T-helper 1 cell (primary cell): ENCODE results near the gene EIF4G3.
A peak's percentile ranks its signal among the peaks of the same experiment; 100 is the strongest.
"Not testable (repeated sequence)": the region's sequence is repeated elsewhere in the genome, so short reads cannot be mapped to it uniquely, and the experiment has no call there.

Experiments
- DNase-seq, 5 donors: peaks; one replicate each; pipeline ENCODE4 v3.0.0-alpha.2; 2012 to 2020

Gene EIF4G3

DNA sequence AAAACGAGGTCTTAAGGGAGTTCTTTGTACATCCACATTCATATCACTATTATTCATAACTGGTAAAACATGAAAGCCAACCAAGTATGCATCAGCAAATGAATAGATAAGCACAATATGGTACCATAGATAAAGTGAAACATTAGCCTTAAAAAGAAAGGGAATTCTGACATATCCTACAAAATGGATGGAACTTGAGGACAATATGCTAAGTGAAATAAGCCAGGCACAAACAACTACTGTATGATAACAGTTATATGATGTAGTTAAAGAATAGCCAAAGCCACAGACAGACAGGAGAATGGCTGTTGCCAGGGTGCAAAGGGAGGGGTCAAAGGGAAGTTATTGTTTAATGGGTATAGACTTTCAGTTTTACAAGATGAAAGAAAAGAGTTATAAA lies 148.9 kb downstream of the EIF4G3 start:
- DNase-seq = no peak

DNA sequence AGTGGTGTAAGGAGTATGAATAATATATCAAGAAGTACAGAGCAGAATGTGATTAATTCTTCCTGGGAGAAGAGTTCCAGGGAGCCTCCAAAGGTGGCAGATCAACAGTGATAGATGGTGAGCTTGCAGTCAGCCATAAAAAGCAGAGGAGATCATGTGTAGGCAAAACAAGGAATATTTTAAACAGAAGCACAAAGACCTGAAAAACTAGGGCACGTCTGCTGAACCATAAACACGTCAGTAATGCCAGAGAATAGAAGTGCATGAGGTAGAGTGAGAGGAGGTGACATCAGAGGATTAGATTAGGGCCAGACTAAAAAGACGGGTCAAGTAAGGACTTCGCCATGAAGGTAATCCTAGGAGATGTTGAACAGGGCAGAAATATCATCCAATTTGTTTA lies 151.8 kb downstream of the EIF4G3 start:
- no peak for DNase-seq

DNA sequence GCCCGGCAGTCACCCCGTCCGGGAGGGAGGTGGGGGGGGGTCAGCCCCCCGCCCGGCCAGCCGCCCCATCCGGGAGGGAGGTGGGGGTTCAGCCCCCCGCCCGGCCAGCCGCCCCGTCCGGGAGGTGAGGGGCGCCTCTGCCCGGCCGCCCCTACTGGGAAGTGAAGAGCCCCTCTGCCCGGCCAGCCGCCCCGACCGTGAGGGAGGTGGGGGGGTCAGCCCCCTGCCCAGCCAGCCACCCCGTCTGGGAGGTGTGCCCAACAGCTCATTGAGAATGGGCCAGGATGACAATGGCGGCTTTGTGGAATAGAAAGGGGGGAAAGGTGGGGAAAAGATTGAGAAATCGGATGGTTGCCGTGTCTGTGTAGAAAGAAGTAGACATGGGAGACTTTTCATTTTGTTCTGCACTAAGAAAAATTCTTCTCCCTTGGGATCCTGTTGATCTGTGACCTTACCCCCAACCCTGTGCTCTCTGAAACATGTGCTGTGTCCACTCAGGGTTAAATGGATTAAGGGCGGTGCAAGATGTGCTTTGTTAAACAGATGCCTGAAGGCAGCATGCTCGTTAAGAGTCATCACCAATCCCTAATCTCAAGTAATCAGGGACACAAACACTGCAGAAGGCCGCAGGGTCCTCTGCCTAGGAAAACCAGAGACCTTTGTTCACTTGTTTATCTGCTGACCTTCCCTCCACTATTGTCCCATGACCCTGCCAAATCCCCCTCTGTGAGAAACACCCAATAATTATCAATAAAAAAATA lies 152.4 kb downstream of the EIF4G3 start:
- not testable (repeated sequence) for DNase-seq

DNA sequence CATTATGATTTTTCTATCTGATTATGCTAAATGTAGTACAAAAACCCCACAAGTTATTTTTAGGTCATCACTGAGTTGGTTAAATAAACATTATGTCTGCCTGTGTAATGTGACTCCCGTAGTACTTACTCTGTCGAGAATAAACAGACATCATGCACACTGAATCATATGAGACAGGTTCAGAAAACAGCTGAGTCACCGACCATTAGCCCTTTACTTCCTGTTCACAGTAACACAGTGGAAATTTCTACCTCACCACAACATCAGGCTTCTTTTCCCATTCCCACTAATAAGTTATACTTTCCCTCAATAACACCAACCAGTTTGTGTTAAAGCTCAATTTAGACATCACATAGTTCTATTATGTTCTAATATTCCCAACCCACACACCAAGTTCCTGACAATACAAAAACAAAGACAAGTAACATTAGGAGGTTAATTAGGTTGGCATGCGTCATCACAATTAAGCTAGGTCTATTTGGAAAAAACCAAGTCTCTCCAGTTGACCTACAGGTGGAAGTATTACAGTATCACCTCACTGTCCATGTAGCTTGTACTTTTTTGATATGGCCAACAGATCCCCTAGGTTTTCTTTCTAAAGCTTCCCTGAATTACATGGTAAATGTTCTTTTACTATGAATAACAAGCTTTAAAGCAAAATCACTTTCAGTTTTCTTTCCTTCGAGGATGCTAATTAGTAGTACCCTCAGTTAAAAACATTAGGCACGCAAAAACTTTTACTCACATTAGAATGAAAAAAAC lies 154.2 kb downstream of the EIF4G3 start:
- DNase-seq = peak in 2 of 5 donors; percentile 8 to 80

DNA sequence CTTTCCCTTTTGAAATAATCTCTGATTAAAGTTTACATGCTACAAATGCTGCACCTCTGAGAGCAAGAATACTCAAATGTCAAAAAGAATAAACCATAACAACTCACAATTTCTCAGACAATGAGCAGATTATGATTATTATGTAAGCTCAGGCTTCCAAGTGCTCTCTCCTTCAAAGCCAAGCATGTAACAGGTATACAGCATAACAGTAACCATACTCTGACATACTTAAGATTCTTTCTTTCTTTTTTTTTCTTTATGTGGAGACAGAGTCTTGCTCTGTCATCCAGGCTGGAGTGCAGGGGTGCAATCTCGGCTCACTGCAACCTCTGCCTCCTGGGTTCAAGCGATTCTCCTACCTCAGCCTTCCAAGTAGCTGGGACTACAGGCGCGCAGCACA lies 155.4 kb downstream of the EIF4G3 start:
- DNase-seq = no peak

DNA sequence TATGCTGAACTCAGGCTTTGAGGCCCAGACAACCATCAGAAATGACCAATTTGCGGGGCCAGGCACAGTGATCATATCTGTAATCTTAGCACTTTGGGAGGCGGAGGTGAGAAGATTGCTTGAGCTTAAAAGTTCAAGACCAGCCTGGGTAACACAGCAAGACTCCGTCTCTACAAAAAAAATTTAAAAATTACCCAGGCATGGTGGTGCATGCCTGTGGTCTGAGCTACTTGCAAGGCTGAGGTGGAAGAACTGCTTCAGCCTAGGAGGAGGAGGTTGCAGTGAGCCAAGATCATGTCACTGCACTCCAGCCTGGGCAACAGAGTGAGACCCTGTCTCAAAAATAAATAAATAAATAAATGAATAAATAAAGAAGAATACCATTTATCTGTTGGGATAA lies 156.5 kb downstream of the EIF4G3 start:
- DNase-seq = no peak

DNA sequence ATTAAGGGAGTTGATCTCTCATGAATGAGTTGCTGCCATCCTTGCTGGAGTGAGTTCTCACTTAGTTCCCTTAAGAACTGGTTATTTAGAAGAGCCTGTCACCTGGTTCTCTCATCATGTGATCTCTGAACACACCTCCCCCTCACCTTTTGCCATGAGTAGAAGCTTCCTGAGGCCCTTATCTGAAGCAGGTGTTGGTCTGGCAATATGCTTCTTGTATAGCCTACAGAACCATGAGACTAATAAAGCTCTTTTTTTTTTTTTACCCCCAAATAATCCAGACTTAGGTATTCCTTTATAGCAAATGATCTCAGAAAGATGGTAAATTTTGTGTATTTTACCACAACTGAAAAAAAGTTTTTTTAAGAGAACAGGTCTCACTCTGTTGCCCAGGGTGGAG lies 158.0 kb downstream of the EIF4G3 start:
- DNase-seq = no peak

DNA sequence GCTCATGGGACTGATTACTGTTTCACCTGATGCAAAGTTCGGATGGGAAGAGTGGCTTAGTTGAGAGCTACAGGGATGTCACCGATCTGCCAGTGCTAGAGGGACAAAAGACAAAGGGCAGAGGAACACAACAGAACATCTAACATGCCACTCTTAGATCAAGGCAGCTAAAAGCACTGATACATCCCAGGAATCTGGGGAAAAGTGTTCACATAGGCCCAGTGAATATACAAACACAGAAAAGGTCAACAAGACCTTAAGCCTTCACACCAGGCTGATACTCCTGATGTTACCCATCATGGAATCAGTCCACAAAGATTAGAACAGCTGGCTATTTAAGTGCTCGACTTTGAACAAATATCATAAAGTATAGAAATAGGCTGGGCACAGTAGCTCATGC lies 163.2 kb downstream of the EIF4G3 start:
- DNase-seq = no peak

DNA sequence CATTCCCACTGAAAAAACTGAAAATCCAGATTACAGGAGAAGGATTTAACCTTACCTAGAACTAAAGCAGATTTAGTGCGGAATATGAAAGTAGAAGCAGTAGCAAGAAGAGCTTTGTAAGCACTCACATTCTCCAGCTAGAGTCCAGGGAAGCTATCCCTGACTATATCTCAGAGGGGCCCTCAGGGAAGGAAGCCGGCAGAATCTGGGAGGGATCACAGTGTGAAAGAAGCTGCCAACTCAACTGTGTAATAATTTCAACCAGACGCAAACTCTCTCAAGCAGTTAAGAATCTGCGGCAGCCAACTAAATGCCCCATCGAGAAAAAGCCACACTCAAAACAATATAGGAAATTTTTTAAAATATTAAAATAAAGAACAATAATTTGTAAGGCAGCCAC lies 163.8 kb downstream of the EIF4G3 start:
- DNase-seq = no peak

DNA sequence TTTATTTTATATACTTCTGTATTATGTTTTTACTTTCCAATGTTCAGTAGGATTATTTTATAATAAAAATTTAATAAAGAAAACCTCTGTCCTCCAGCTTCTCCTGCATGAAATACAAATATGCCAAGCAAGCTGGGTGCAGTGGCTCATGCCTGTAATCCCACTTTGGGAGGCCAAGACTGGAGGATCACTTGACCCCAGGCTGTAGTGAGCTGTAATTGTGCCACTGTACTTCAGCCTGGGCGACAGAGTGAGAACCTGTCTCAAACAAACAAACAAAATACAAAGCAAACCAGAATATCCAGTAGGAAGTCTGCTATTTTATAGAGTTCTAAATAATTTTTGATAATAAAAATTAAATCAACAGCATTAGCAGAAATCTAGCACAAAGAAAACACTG lies 168.8 kb downstream of the EIF4G3 start:
- no peak for DNase-seq

DNA sequence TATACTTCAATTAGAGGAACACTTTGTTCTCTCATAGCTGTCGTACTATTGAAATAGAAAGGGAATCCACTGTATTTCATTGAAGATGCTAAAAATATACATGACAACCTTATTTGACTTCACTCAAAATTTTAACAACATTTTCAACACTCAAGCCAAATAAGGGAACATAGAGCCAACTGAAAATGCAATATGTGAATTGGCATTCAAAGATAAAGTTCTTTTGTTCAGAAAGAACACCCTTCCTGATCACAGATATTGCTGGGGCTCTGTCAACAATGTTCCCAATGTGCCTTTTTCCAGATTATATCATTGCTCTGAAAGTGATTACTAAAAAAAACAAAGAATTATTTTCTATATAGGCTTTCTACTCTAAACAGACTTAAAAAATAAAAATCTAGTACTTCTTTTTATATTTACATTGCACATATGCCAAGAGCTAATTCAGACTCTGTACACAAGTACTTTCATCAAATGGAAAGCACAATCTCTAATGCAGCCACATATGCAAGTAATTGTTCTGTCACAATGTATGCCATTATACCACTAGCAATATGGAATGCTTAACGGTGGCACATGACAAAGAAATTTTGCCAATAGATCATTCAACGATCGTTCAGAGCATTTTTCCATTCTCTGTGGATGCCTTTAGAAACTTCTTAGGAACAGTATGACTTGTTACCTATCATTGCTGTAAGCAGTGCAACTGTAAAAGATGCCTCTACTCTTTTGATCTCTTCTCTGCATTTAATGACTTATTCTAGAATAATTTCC lies 171.0 kb downstream of the EIF4G3 start:
- DNase-seq = no peak

DNA sequence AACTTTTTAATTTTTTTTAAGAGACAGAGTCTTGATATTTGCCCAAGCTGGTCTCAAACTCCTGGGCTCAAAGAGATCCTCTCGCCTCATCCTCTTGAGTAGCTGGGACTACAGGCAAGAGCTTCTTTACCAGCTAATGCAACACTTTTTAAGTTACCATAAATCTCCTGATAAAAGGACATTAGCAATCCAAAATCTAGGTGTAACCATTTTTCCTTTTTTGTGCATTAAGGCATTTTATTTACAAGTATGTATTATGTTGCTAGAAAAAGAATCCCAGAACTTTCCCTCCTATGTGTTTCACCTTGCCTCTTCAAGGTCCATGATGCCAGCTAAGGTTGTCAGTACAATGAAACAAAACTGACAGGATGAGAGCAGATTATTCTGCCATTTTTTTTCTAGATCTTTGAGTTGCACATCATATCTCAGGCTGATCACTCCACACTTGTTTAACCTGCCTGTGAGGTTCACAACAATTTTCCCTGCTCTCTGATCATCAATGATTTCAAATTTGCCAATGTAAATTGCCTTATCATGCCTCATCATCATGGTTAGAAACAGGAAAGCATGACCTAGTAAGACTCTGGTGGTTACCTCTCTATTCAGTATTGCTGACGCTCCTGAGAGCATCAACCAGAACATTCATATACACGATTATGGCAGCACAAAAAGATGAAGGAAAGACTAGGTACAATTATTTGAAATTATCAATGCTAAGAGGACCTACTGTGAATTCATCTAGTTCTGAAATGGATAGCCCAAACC lies 173.2 kb downstream of the EIF4G3 start:
- DNase-seq = no peak

DNA sequence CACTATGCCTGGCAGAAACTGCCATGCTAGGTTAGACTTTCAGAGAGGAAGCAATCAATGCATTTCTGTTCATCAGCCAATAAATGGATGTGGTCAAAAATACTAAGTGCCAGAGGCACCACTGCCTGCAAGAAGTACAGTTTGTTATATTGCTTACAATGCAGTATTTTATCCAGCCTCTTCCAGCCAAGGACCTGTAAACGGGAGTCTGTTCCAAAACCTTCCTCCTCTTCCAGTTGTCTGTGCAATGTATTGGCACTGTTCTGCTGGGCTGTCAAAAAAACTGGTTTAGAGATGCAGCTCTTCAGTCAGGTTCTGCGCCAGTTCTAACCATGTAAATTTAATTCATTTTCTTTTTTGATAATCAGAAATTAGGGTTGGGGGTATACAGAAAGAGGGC lies 175.7 kb downstream of the EIF4G3 start:
- no peak for DNase-seq

DNA sequence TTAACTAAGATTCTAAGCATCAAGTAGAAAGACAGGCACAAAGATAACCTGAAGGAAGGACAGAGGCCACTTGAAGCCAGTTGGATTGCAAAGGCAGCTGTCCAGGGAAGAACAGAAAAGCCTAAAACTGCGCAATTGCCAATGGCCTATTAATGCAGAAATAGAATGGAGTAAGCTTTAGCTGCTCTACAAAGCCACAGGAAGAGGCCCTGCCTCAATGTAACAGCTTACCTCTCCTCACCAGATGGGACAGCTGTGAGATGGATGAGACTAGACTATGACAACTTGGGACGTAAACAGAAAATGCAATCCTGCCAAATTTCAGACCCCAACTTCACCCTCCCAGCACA lies 176.5 kb downstream of the EIF4G3 start:
- DNase-seq = no peak

DNA sequence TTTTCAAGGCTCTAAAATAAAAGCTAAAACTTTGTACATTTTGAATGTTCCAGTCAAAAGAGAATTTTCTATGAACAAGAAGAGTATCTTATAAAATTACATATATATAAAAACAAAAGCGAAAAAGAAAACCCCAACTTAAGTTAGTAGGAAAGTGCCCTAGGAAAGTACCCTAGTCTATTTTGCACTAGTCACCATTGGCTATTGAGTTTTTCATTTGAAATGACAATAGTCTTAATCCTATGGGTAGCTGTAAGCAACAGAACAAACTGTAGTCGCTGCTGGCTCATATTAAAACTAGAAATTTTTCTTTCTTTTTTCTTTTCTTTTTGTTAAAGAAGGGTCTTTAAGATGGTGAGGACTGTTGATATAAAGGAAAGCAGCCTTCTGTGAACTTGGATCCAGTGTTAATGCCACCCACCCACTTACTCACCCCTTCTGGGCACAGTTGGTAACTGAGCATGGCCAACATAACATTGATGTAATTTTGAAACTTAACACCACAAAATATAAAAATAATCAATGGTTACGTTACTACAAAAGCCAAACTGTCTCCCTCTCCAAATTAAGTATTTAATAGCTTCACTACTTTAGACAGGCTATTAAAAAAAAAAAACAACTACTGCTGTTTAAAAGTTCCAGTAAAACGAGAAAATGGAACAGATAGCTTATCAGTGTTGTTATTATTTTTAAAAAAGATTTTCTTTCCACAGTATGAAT lies 177.0 kb downstream of the EIF4G3 start:
- no peak for DNase-seq

DNA sequence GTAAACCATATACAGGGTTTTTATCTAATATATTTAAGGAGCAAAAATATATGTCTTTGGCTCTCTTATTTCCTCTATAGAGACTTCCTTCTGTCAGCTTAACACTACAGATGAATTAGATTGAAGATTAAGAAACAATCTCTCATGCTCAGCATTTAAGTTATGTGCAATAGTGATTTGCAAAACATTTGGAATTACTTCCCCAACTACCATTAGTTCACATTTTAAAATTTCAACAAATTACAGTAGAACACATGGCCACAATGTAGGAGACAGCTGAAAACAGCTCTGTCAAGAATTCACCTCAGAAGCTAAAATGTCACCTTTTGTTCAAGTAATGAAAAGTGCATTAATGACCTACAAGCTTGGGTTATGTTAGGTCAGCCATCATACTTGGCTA lies 177.9 kb downstream of the EIF4G3 start:
- no peak for DNase-seq

DNA sequence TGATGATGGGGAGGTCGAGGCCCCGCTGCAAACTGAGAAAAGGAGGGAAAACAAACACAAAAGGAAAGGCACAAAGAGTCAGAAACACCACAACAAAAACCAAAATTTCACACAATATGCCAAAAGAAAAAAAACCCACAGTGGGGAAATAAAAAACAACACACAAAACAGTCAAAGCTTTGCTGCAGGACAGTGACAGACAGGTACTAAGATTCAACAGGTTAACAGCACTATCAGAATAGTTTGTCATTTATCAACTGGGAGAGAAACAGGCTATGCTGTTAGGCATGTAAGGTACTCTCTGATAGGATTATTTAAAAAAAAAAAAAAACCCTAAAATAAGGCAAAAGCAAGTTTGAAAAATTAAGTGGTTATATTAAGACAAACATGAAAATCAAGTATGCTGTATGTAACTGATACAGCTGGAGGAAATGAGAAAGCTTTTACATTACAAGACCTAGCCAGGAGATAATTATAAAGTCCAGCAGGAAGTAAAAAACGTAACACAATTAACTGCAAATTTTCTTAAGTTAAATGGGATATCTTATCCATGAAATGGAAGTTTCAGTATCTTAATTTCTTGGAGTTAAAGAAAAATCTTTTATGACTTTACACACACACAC lies 179.0 kb downstream of the EIF4G3 start:
- DNase-seq = no peak

DNA sequence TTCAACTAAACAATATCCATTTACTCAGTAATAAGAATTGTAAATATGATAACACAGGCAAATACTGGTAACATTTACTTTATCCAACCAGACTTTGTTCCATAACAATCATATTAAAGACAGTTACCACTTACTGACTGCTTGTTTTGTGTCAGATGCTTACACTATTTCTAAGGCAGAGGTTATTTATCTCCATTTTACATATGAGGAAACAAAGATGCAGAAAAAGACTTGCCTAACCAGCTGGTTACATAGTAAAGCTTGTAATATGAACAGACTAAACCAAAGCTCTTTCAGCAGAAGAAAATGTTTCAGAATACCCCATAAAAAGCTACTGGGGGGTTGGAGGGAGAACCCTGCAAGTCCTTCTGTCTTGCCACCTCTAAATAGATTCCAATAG lies 180.1 kb downstream of the EIF4G3 start:
- DNase-seq = no peak

DNA sequence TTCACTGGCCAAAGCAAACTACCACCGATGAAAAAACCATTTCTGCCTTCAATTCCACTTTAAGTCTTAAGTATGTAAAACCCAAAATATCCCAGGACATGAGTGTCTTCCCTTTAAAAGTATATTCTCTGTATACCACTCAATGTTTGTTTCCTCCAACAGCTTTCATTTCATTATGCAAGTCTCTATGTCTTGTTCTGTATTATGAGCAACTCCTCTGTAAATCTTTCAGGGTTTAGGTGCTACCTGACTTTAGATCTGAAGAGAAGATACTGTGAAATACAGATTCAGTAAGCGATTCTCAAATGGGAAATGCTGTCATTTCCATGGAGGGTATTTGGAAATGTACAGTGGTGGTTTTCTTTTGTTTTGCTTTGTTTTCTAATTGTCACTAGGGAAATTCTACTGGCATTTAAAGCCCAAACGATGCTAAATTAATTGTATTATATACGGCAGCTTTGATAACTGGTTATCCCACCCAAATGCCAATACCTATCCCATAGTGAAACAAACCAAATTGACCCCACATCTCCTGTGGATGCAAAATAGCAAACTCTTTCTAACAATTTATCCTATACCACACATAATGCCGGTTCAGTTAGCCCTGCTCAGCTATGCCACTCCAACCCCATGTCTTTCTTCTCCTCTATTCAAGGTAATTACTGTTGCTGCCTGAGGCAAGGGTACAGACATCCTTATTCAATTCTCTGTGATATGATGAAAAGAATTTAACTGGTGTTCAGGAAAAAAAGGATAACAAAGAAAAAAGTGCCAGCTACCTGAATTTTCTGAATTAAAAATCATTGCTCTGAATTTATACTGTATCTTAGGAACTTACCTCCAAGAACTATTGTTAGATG lies 182.8 kb downstream of the EIF4G3 start:
- no peak for DNase-seq

DNA sequence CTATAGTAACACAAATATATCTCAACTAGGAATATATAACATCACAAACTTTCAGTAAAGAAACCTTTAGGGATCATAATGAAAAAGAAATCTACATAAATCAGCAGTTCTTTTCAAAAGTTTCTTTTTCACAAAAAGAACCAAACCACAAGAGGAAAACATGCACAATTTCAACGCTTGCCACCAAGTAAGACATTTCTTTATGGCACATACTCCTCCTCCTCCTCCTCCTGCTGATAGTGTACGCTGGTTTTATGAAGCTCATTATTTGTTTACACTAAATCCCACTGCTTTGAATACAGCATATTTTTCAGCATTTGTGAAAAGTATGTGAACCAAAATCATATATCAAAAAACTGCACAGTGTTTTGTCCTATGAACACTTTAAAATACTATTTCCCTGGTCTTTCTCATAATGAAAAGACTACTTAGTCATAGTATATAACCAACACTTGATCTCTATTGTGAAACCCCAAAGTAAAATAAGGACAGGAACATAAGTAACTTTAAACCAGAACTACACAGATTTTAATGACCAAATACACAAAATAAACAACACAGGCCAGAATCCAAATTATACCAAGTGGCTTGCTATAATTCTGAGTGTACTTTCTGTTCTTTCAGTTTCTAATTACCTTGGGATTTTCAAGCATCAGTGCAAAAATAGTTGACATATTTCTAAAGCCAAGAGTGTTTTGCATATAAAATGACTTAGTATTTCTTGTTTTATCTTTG lies 184.2 kb downstream of the EIF4G3 start:
- DNase-seq = peak in 1 of 5 donors; percentile 46
